Measurements from ENCODE around the gene ENTR1.

The ENTR1 gene

GRCh38 chr9:136400038-136400834 lies 10.2 kb downstream of the ENTR1 start, which contains the start of gene SNAPC4 (continued):
- TF ChIP-seq, protein P1, sequence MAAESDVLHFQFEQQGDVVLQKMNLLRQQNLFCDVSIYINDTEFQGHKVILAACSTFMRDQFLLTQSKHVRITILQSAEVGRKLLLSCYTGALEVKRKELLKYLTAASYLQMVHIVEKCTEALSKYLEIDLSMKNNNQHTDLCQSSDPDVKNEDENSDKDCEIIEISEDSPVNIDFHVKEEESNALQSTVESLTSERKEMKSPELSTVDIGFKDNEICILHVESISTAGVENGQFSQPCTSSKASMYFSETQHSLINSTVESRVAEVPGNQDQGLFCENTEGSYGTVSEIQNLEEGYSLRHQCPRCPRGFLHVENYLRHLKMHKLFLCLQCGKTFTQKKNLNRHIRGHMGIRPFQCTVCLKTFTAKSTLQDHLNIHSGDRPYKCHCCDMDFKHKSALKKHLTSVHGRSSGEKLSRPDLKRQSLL (tag by site-specific recombination; IDR thresholded peaks at IDR 0.05): peak; percentile 20; the same call in 1 of the 2 replicates
- TF ChIP-seq ZNF518A (tag by site-specific recombination; conservative IDR thresholded peaks at IDR 0.05; ENCODE audit: low read depth) (no peak), ZNF768 (tag by site-specific recombination; IDR thresholded peaks at IDR 0.05) (no peak), ZNF626 (tag by site-specific recombination; IDR thresholded peaks at IDR 0.05) (no peak), ZNF221 (tag by site-specific recombination; IDR thresholded peaks at IDR 0.05; ENCODE audit: borderline replicate concordance) (no peak), SETDB1 (IDR thresholded peaks at IDR 0.05; ENCODE audit: insufficient read length, low read length) (no peak), ZBTB8A (tag by site-specific recombination; IDR thresholded peaks at IDR 0.05) (peak; percentile 32), ZNF677 (tag by site-specific recombination; IDR thresholded peaks at IDR 0.05) (no peak), ZBTB20 (tag by site-specific recombination; IDR thresholded peaks at IDR 0.05) (no peak; the same call in 1 of the 2 replicates), ZNF302 (tag by site-specific recombination; IDR thresholded peaks at IDR 0.05; ENCODE audit: low read depth) (no peak), ZNF660 (tag by site-specific recombination; IDR thresholded peaks at IDR 0.05) (peak; percentile 92), HOXC10 (CRISPR knock-in tag; IDR thresholded peaks at IDR 0.05) (no peak), ZNF202 (tag by site-specific recombination; IDR thresholded peaks at IDR 0.05; ENCODE audit: borderline replicate concordance) (no peak), ZSCAN4 (tag by site-specific recombination; IDR thresholded peaks at IDR 0.05) (no peak), HOXA7 (CRISPR knock-in tag; IDR thresholded peaks at IDR 0.05; ENCODE audit: borderline replicate concordance) (no peak), ZNF791 (tag by site-specific recombination; IDR thresholded peaks at IDR 0.05) (no peak), PRDM6 (tag by site-specific recombination; IDR thresholded peaks at IDR 0.05) (no peak), ZNF274 (IDR thresholded peaks at IDR 0.05; ENCODE audit: low read length) (no peak), ZNF274 (tag by site-specific recombination; IDR thresholded peaks at IDR 0.05; ENCODE audit: borderline replicate concordance) (no peak), ZNF112 (tag by site-specific recombination; IDR thresholded peaks at IDR 0.05) (no peak), ZNF513 (tag by site-specific recombination; IDR thresholded peaks at IDR 0.05) (no peak), ZNF16 (tag by site-specific recombination; IDR thresholded peaks at IDR 0.05; ENCODE audit: low read depth) (no peak), FEZF1 (tag by site-specific recombination; IDR thresholded peaks at IDR 0.05) (no peak), ZNF19 (tag by site-specific recombination; IDR thresholded peaks at IDR 0.05; ENCODE audit: low read depth) (no peak), ZNF423 (tag by site-specific recombination; IDR thresholded peaks at IDR 0.05) (no peak), ZNF560 (tag by site-specific recombination; IDR thresholded peaks at IDR 0.05; ENCODE audit: borderline replicate concordance) (no peak)
- TF ChIP-seq, protein P2, sequence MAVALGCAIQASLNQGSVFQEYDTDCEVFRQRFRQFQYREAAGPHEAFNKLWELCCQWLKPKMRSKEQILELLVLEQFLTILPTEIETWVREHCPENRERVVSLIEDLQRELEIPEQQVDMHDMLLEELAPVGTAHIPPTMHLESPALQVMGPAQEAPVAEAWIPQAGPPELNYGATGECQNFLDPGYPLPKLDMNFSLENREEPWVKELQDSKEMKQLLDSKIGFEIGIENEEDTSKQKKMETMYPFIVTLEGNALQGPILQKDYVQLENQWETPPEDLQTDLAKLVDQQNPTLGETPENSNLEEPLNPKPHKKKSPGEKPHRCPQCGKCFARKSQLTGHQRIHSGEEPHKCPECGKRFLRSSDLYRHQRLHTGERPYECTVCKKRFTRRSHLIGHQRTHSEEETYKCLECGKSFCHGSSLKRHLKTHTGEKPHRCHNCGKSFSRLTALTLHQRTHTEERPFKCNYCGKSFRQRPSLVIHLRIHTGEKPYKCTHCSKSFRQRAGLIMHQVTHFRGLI (tag by site-specific recombination; IDR thresholded peaks at IDR 0.05): 0 out of 2 replicates have a peak, but pooled peaks have one; percentile 21

Measured in HEK293 (cell line).